ENCODE data around the gene DNM1. TPM values are rescaled to one million over a fixed set of nuclear protein-coding genes. Genes with fewer than 3 reads are reported as not detected.

Gene DNM1
- 33.4 TPM for total RNA-seq

DNA sequence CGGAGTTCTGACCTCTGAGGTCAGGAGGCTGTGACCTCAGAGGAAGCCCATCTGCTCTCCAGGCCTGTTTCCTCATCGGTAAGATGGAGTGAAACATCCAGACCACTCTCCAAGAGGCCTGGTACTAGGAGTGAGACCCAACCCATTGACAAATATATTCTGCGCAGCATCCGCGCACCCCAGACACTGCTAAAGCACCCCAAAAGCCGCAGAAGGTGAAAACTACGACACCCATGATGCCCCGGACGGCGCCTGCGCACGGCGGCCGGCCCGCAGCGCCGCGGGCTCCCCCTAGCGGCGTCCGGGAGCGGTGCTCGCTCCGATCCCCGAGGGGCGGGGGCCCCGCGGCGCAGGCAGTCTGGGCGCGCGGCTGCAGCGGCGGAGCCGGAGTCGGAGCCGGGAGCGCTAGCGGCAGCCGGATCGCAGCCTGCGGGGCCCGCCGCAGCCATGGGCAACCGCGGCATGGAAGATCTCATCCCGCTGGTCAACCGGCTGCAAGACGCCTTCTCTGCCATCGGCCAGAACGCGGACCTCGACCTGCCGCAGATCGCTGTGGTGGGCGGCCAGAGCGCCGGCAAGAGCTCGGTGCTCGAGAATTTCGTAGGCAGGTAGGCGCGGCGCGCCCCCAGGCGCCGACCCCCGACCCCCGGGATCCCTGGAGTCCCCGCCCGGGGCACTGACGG, at the start of gene DNM1:
Gene DNM1 (plus strand): TSS at position 356 of the 683 bp plus-strand sequence. CDS start 92 bp downstream, at position 448.
- intact Hi-C loops (cut with DNase I): no loop called here
- peak in 1 of 2 donors; percentile 57 for TF ChIP-seq POLR2A (IDR thresholded peaks at IDR 0.05)
- TF ChIP-seq, protein P1, sequence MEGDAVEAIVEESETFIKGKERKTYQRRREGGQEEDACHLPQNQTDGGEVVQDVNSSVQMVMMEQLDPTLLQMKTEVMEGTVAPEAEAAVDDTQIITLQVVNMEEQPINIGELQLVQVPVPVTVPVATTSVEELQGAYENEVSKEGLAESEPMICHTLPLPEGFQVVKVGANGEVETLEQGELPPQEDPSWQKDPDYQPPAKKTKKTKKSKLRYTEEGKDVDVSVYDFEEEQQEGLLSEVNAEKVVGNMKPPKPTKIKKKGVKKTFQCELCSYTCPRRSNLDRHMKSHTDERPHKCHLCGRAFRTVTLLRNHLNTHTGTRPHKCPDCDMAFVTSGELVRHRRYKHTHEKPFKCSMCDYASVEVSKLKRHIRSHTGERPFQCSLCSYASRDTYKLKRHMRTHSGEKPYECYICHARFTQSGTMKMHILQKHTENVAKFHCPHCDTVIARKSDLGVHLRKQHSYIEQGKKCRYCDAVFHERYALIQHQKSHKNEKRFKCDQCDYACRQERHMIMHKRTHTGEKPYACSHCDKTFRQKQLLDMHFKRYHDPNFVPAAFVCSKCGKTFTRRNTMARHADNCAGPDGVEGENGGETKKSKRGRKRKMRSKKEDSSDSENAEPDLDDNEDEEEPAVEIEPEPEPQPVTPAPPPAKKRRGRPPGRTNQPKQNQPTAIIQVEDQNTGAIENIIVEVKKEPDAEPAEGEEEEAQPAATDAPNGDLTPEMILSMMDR (IDR thresholded peaks at IDR 0.05): peak; percentile 47 to 83 (median 56)
- TF ChIP-seq POLR2AphosphoS5 (IDR thresholded peaks at IDR 0.05; ENCODE audit: insufficient read depth in 1 of 2, low read depth in 1 of 2): no peak
- H3K4me1 ChIP-seq: peaks cover 24% of the 10 kb centered on the region
- DNase-seq (ENCODE audit: extremely low spot score in 2 of 2): no peak
- no peaks in the 10 kb centered on the region for H3K36me3 ChIP-seq
- no peaks in the 10 kb centered on the region for H3K27me3 ChIP-seq
- H3K27ac ChIP-seq: peak within 1 kb of the TSS; percentile 88
- peak within 1 kb of the TSS; percentile 74 to 89 for H3K4me3 ChIP-seq
- no peaks in the 10 kb centered on the region for H3K9me3 ChIP-seq

DNA sequence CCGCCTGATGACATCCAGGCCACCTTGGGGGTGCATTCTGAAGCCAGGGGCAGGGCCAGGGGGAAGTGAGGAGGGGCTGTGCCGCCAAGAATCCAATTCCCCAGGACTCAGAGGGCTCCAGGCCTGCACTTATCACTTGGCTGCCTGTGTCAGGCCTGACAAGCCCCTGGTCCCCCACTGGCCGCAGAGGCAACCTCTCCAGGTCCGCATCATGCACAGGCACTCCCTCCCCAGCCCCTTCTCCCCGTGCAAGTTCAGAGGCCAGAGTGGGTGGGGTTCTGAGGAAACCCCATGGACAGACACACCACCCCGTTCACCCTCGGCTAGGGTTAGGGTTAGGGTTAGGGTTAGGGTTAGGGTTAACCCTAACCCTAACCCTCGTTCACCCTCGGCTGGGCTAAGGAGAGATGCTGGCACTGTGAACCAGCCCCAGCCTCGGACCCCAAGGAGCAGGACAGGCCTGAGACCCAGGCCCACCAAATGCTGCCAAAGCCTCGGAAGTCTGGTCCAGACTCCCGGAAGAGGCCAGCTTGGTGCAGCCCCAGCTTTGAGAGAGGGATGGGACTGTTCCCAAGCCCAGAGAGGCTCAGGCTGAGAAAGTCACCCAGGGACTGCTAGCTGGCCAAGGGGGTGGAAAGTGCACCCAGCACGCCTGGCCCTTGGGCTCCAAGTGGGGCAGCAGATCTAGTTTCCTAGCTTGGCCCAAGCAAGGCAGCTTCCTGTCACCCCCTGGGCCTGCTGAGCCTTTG, 49.1 kb upstream of the DNM1 start:
- Histone ChIP-seq H3K36me3 (no peaks in the 10 kb centered on the region), H3K27ac (no peak overlapping the region), H3K9me3 (no peaks in the 10 kb centered on the region), H3K4me3 (no peak overlapping the region), H3K27me3 (no peaks in the 10 kb centered on the region), H3K4me1 (peaks cover 21% of the 10 kb centered on the region)
- DNase-seq (ENCODE audit: extremely low spot score in 2 of 2): no peak
- TF ChIP-seq, protein P1 (IDR thresholded peaks at IDR 0.05): no peak
- no peak for TF ChIP-seq POLR2AphosphoS5 (IDR thresholded peaks at IDR 0.05; ENCODE audit: insufficient read depth in 1 of 2, low read depth in 1 of 2)
- no peak for TF ChIP-seq POLR2A (IDR thresholded peaks at IDR 0.05)
- intact Hi-C loops (cut with DNase I): no loop called here

DNA sequence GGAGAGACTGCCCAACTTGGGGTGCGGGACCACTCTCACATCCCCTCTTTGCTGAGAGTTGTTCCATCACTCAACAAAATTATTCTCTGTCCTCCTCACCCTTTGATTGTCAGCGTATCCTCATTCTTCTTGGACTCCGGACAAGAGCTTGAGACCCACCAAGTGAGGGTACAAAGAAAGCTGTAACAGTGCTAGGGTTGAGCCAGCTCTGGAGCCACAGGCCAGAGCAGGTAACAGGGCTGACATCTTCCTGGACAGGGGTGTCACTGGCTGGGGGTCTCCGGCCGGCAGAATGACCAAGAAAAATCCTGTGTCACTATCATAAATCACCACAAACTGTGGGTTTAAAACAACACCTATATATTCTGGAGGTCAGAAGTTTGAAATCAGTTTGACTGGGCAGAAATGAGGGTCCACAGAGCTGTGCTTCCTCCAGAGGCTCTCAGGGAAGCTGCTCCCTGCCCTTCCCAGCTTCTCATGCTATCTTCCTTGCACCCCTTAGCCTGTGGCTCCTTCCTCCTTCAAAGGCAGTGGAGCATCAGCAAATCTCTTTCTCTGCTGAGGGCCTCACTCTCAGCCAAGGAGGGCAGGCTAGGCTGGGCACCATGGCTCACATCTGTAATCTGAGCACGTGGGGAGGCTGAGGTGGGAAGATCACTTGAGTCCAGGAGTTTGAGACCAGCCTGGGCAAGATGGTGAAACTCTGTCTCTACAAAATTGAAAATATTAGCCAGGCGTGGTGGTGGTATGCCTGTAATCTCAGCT, 47.3 kb upstream of the DNM1 start:
- intact Hi-C loops (cut with DNase I): no loop called here
- TF ChIP-seq POLR2AphosphoS5 (IDR thresholded peaks at IDR 0.05; ENCODE audit: insufficient read depth in 1 of 2, low read depth in 1 of 2): no peak
- TF ChIP-seq POLR2A (IDR thresholded peaks at IDR 0.05): no peak
- TF ChIP-seq, protein P1 (IDR thresholded peaks at IDR 0.05): no peak
- H3K27me3 ChIP-seq: no peaks in the 10 kb centered on the region
- no peaks in the 10 kb centered on the region for H3K36me3 ChIP-seq
- no peak overlapping the region for H3K4me3 ChIP-seq
- no peak for DNase-seq (ENCODE audit: extremely low spot score in 2 of 2)
- no peaks in the 10 kb centered on the region for H3K9me3 ChIP-seq
- H3K4me1 ChIP-seq: peaks cover 14% of the 10 kb centered on the region
- H3K27ac ChIP-seq: no peak overlapping the region

DNA sequence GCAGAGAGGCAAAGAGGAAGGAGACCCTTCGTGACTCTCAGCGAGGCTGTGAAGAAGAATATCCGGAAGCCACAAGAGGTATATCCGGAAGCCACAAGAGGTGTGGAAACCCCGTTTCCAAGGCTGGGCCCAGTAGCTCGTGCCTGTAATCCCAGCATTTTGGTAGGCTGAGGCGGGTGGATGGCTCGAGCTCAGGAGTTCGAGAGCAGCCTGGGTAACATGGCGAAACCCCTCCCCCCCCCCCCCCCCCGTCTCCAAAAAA, 43.7 kb upstream of the DNM1 start:
- no peaks in the 10 kb centered on the region for H3K27me3 ChIP-seq
- no peak for DNase-seq (ENCODE audit: extremely low spot score in 2 of 2)
- H3K36me3 ChIP-seq: peaks cover 0 to 19% of the 10 kb centered on the region in 2 donors
- no peaks in the 10 kb centered on the region for H3K9me3 ChIP-seq
- H3K4me1 ChIP-seq: peaks cover 27% of the 10 kb centered on the region
- H3K27ac ChIP-seq: peak overlapping the region; percentile 68
- TF ChIP-seq POLR2A (IDR thresholded peaks at IDR 0.05) (no peak), POLR2AphosphoS5 (IDR thresholded peaks at IDR 0.05; ENCODE audit: insufficient read depth in 1 of 2, low read depth in 1 of 2) (no peak)
- TF ChIP-seq, protein P1 (IDR thresholded peaks at IDR 0.05): no peak
- intact Hi-C loops (cut with DNase I): no loop called here
- peak overlapping the region; percentile 59 to 62 for H3K4me3 ChIP-seq
